Measurements from ENCODE around the gene PIGH.
A peak's percentile ranks its signal among the peaks of the same experiment; 100 is the strongest.

PIGH gene

GRCh38 chr14:67573228-67574010 is 26.6 kb downstream of the PIGH start:
- DNase-seq, result no peak

DNA sequence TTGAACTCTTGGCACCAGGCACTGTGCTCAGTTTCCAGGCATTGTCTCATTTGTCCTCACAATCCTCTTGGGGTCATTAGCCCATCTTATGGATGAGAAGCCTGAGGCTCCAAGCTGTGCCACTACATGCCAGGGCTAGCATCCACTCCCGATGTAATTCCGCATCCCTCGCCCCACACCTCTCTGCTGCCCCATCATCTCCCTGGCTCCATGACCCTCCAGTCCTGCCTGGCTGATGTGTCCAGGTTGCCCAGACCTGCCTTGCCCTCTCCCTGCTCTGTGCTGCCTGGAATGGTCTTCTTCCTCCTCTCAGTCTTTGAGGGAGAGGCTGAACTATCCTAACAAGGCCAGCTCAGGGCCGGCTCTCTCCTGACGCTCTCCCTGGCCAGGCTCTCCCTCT is 27.5 kb downstream of the PIGH start:
- DNase-seq, result no peak

DNA sequence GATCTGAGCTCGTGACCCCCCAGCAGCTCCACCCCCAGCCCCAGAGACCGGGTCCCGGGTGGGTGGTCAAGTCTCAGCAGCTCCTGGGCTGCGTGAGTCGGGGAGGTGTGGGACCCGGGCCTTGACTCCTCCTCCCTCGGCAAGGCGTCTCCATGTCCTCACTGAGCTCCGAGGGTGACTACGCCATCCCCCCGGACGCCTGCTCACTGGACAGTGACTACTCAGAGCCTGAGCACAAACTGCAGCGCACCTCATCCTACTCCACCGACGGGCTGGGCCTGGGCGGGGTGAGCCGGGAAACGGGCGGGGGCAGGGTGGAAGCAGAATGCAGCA is 28.1 kb downstream of the PIGH start:
- no peak for DNase-seq

DNA sequence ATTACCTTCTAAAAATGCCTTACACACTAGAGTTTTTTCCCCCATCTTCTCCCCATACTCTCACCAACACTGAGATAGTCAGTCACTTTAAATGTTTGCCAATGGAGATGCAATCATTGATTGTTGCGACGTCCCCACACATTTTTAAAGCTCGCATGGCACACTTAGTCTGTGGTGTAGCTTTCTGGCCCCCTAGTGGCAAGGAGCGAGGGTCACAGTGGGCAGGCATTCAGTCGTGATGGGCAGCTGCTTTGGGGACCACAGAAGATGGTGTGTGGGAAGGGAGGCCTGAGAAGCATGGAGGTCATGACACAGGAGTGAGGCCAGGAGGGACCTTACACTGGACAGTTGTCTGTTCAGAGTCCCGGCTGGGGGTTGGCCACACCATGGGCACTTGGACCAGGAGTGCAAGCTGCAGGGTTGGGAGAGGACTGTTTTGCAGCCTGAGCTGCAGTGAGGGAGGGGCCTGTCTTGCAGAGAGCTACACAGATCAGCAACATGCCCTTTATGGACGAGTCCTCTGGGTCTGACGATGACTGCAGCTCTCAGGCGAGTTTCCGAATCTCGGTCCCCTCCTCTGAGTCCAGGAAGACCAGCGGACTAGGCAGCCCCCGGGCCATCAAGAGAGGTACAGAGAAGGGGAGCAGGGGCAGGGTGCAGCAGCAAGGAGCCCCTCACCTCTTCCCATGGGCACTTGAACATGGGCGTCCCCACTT is 28.6 kb downstream of the PIGH start:
- peak; percentile 13 for DNase-seq

- DNase-seq, result no peak
Observed at GRCh38 chr14:67570453-67570852, 29.6 kb downstream of the PIGH start.

- DNase-seq, result no peak
Observed at GRCh38 chr14:67569651-67570290, 30.3 kb downstream of the PIGH start.

DNA sequence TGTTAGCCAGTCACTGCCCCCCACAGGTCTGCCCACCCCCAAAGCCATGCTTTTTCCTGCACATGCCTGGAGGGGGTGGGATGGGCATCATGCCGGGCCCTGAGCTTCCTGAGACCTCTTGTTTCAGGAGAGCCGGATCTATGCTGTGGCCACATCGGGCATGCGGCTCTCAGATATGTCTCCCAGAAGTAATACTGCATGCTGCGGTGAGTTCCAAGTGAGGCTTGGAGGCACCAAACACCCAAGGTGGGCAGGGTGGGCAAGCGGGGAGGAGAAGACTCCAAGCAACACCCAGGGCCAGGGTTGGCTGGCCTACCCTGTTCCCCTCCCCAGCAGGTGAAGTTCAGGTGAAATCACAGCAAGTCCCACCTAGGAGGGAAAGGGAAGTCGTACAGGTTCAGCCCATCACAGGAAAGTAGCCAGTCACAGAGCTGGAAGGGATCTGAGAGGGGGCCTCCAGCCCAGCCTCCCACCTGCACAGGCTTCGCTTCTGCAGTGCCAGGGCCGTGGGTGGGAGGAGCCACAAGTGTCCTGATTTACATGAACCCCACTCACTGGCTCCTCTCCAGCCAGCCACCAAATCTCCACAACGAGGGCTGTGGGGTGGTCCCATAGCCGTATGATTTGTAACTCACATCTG is 30.9 kb downstream of the PIGH start:
- DNase-seq, result no peak

DNA sequence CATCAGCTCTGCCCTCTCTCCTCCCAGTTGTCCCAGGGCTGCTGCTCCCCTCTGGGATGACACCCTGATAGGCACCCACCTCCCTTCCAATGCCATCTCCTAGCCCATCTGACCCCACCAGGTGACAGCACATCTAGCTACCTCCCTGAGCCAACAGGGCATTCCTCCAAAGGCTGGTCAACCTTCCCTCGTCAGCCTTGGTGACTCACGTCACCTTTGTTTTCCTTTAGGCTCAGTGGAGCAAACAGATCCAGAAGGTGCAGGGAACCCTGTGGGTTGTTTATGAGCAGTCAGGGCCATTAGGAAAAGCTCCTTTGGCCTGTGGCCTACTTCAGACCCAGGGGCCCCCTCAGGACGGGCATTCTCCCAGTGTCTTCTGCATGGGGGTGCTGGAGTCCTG is 32.4 kb downstream of the PIGH start:
- DNase-seq, result no peak

GRCh38 chr14:67566908-67567307 is 33.2 kb downstream of the PIGH start:
- DNase-seq, result no peak

DNA sequence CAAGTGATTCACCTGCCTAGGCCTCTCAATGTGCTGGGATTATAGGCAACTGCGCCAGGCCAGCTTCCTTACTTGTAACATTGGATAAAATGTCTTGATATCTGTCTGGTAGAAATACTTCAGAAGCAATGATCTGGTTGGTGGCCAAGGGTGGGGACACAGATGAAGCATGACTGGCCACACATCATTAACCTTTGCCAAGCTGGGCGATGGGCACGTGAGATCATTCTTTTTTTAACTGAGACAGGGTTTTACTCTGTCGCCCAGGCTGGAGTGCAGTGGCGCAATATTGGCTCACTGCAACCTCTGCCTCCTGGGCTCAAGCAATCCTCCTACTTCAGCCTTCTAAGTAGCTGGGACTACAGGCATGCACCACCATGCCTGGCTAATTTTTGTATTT is 35.8 kb downstream of the PIGH start:
- DNase-seq, result no peak

GRCh38 chr14:67562776-67563150 is 37.3 kb downstream of the PIGH start:
- no peak for DNase-seq

DNA sequence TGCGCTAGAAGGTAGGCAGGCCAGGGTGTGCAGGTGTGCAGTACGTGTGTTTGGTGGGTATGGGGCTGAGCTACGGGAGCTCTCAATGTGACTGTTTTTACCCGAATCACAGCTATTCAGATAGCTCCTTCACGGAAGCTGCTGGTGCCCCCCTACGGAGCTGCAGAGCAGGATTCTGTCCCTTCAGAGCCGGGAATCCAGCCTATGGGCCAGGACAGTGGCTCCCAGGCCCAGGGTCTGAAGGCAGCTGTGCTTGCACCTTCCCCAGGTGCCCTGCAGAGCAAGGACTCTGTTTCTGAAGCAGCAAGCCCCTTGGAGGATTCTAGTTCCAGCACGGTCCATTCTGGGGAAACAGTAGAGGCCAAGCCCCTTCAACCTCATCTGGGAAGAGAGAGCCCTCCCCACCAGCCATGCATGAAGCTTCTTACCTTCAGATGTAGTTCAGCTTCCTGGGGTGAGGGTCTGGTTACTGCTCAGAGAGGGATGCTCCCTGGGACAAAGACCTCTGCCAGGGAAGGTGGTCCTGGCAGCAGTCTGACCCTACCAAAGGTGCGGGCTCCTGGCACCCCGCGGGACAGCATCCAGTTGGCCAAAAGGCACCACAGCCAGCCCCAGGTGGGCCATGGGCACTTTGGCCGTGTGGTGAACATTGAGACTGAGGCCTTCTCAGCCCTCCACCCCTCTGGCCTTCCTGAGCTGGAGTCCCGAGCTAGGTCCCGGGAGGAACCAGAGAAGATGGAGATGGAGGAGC is 37.9 kb downstream of the PIGH start:
- no peak for DNase-seq

DNA sequence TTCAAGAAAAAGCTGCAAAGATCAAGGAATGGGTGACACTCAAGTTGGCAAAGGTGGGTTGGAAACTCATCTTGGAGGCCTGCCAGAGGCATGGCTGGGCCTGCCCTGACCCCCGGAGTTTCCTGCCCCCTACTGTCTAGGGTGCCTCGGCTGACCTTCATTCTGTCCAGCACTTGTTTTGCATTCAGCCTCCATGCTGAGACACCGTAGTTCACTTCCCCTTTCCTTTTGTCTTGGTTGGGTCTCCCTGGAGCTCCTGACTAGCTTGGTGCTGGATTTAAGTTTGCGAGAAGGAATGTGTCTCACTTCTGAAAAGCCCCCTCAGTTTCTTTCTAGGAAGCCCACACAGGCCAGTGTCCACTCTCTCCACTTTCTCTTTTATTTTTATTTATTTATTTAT is 40.4 kb downstream of the PIGH start:
- no peak for DNase-seq

DNA sequence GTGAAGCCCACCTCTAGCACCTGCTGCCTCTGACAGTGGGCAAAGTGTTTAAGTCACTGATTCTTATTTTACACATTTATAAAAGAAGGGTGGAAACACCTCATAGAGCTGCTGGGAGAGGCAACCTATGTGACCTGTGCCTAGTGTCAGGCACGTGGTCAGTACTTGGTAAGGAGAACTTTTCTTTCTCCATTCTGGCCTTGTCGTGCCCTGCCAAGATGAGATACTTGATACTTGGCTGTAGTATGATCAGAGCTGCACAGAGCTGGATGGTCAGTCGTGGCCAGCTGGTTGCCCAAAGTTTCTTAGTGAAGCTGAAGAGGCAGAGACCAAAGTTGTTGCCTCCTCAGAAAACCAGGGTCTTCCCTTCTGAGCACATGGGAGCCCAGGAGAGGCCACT is 42.4 kb downstream of the PIGH start:
- DNase-seq, result no peak

DNA sequence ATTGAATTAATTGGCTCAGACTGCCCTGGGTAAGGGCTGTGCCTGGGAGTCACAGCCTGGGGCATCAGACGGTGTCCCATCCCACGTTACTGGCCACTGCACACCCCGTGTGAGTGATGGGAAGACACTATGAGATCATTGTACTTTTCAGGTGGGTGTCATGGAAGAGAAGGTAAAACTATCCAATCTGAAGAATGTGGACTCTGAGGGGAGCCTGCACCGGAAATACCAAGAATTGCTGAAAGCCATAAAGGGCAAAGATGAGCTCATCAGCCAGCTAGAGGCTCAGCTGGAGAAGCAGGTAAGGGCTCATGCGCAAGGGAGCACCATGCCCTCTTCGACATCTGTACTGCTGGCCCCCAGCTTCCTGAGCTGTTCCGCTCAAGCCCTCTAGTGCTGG is 43.0 kb downstream of the PIGH start:
- peak; percentile 9 for DNase-seq

DNA sequence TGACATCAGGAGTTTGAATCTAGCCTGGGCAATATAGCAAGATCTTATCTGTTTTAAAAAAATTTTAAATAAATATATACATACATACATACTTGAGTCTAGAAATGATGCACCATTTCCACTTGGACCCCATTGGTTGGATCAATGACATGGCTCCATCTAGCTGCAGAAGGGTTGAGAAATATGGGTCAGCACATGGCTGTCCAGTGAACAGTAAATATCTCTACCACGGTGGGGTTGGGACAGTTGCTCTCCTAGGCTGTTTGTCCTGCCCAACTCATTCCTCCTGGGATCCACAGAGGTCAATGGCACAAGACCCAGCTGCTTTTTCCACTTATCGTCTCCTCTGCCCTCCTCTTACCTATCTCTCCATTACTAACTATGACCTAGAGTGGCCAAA is 43.4 kb downstream of the PIGH start:
- DNase-seq, result no peak

DNA sequence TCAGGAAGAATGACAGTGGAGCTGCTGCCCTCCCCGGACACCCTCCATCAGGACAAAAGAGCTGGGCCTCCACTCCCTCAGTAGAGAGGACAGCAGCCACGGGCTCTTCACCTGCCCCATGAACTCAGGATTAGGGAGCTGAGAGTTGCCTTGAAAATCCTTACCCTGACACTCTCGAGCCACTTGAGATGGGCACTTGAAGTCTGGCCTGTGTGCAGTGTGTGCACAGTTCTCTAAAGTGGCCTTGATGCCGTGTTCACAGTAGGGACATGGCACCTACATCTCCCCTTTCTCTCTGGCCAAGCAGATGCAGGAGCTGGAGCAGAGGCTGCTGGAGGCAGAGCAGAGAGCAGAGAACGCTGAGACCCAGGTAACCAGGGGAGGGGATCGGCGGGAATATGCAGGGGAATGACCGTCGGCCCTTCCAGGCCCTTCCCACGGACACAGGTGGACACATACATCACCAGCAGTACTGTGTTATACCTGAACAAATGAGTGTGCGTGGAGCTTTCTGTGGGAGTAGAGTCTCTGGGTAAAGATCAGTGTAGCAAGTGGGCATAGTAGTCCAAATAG is 44.5 kb downstream of the PIGH start:
- no peak for DNase-seq

DNA sequence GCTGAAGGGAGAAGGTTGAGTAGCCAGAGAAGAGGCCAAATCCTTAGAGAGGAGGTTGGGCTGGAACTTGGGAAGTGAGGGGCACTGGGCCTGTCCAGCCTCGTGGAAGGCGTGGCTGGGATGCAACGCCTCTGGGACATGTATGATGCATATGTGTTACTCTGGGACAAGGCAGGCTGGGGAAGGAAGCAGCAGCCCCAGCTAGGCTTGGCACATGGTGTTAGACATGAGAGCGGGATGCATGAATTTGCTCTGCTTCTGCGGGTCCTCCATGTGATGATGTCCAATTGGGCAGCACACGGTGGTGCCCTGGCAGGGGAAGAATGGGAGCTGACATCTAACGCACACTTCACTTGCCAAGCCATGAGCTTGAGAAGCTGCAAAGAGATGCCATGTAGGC is 45.7 kb downstream of the PIGH start:
- DNase-seq, result no peak

DNA sequence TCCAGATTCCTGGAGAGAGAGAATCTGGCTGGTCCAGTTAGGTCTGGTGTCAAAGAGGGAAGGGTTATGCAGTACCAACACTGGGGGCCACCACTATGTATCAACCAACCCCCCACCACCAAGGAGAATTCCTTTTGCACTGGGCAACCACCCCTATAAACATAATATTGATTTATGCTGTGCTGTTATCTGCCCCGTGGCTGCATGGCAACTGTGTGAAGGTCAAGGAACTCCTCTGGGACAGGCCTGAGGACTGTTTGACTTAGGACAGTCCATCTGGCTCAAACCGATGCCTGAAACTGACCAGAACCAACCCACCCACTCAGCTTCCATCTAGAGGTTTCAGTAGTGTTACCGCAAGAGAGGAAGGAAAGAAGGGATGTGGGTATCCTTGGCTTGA is 46.5 kb downstream of the PIGH start:
- DNase-seq, result no peak

GRCh38 chr14:67551940-67552339 is 48.1 kb downstream of the PIGH start:
- no peak for DNase-seq

GRCh38 chr14:67551123-67551522 is 48.9 kb downstream of the PIGH start:
- DNase-seq, result no peak

- no peak for DNase-seq
Observed at GRCh38 chr14:67549734-67550133, 50.3 kb downstream of the PIGH start.
